WTC11 (cell line): ENCODE measurements around the gene NDRG3. TPM values are rescaled to one million over a fixed set of nuclear protein-coding genes. Genes with fewer than 3 reads are reported as not detected.

Source experiments
- ATAC-seq: fragments of 200-7000 bp; cut with Tn5 transposase; 2 replicates; pipeline ENCODE4 v1.10.0; 2021; ENCODE audit warnings: mild to moderate bottlenecking, moderate library complexity
- CTCF ChIA-PET: fragments of 300-600 bp; sonication (Branson Sonifier 250); formaldehyde crosslinking; loops from one replicate; lab custom pipeline; 2021; ENCODE audit warnings: antibody characterized with exemption; lab: Charles Lee
- POLR2A ChIA-PET: fragments of 350-600 bp; sonication (Branson Sonifier 250); formaldehyde crosslinking; loops from one replicate; lab custom pipeline; 2021; ENCODE audit warnings: antibody characterized with exemption; lab: Charles Lee
- DNase-seq: peaks from one replicate; pipeline ENCODE4 v3.0.0; 2021; ENCODE audit warnings: low spot score
- H3K27ac Mint-ChIP-seq: 2 replicates; pipeline ENCODE4 v1.8.0; 2021; ENCODE audit warnings: mixed read lengths
- H3K27me3 Mint-ChIP-seq: 2 replicates; pipeline ENCODE4 v1.8.0; 2021; ENCODE audit warnings: low read depth, mild to moderate bottlenecking, moderate library complexity, mixed read lengths
- H3K36me3 Mint-ChIP-seq: 2 replicates; pipeline ENCODE4 v1.8.0; 2021; ENCODE audit warnings: mixed read lengths
- H3K4me1 Mint-ChIP-seq: 2 replicates; pipeline ENCODE4 v1.8.0; 2022; ENCODE audit warnings: mixed read lengths
- H3K4me3 Mint-ChIP-seq: 2 replicates; pipeline ENCODE4 v1.8.0; 2021; ENCODE audit warnings: mild to moderate bottlenecking, moderate library complexity, mixed read lengths
- H3K9me3 Mint-ChIP-seq: 2 replicates; pipeline ENCODE4 v1.8.0; 2021; ENCODE audit warnings: mixed read lengths
- AFF4 ChIP-seq: sonication (generic); formaldehyde crosslinking; IDR thresholded peaks from 2 replicates; pipeline ENCODE4 v1.8.1; 2023; ENCODE audit warnings: mild to moderate bottlenecking, missing genetic modification reagents, borderline replicate concordance
- AR ChIP-seq: fragments of 250-450 bp; sonication (Bioruptor Pico); IDR thresholded peaks from 2 replicates; pipeline ENCODE4 v1.9.0; 2021; ENCODE audit warnings: mild to moderate bottlenecking
- ARID4B ChIP-seq: sonication (generic); formaldehyde crosslinking; IDR thresholded peaks from 2 replicates; pipeline ENCODE4 v1.8.0; 2023; ENCODE audit warnings: missing genetic modification reagents, mild to moderate bottlenecking, borderline replicate concordance
- ATF6 ChIP-seq: sonication (generic); formaldehyde crosslinking; IDR thresholded peaks from 2 replicates; pipeline ENCODE4 v1.8.1; 2023; ENCODE audit warnings: mild to moderate bottlenecking, missing genetic modification reagents
- CDX4 ChIP-seq: fragments of 250-450 bp; sonication (Bioruptor Pico); IDR thresholded peaks from 2 replicates; pipeline ENCODE4 v1.9.0; 2021; ENCODE audit warnings: moderate library complexity, mild to moderate bottlenecking, inconsistent platforms, borderline replicate concordance
- ELF4 ChIP-seq: sonication (generic); formaldehyde crosslinking; IDR thresholded peaks from 2 replicates; pipeline ENCODE4 v1.8.1; 2022; ENCODE audit warnings: low read depth, mild to moderate bottlenecking, moderate library complexity, missing genetic modification reagents
- ETV6 ChIP-seq: sonication (generic); formaldehyde crosslinking; IDR thresholded peaks from 2 replicates; pipeline ENCODE4 v1.8.1; 2022; ENCODE audit warnings: mild to moderate bottlenecking, missing genetic modification reagents
- GRHL2 ChIP-seq: fragments of 250-450 bp; sonication (Bioruptor Pico); IDR thresholded peaks from 2 replicates; pipeline ENCODE4 v1.8.0; 2022; ENCODE audit warnings: mild to moderate bottlenecking, moderate library complexity; ENCODE audit not compliant: insufficient replicate concordance, severe bottlenecking
- GTF2I ChIP-seq: fragments of 250-450 bp; sonication (Bioruptor Pico); conservative IDR thresholded peaks from 2 replicates; pipeline ENCODE4 v1.4.0; 2021; ENCODE audit warnings: mild to moderate bottlenecking
- JAZF1 ChIP-seq: fragments of 250-450 bp; sonication (Bioruptor Pico); IDR thresholded peaks from 2 replicates; pipeline ENCODE4 v1.9.0; 2021; ENCODE audit warnings: moderate library complexity, mild to moderate bottlenecking, inconsistent platforms
- MAX ChIP-seq: sonication (generic); formaldehyde crosslinking; IDR thresholded peaks from 2 replicates; pipeline ENCODE4 v1.8.0; 2022; ENCODE audit warnings: mild to moderate bottlenecking, missing genetic modification reagents
- MYBL2 ChIP-seq: sonication (generic); formaldehyde crosslinking; IDR thresholded peaks from 2 replicates; pipeline ENCODE4 v1.8.1; 2023; ENCODE audit warnings: mild to moderate bottlenecking, moderate library complexity, missing genetic modification reagents
- STAT6 ChIP-seq: sonication (generic); formaldehyde crosslinking; conservative IDR thresholded peaks from 2 replicates; pipeline ENCODE4 v1.8.1; 2023; ENCODE audit warnings: mild to moderate bottlenecking, low read depth, missing genetic modification reagents, moderate library complexity
- ZNF121 ChIP-seq: sonication (generic); formaldehyde crosslinking; IDR thresholded peaks from 2 replicates; pipeline ENCODE4 v1.8.0; 2023; ENCODE audit warnings: missing genetic modification reagents
- ZNF219 ChIP-seq: sonication (generic); formaldehyde crosslinking; IDR thresholded peaks from 2 replicates; pipeline ENCODE4 v1.8.0; 2023; ENCODE audit warnings: missing genetic modification reagents, mild to moderate bottlenecking, borderline replicate concordance
- ZNF263 ChIP-seq: sonication (generic); formaldehyde crosslinking; IDR thresholded peaks from 2 replicates; pipeline ENCODE4 v1.8.1; 2022; ENCODE audit warnings: low read depth, mild to moderate bottlenecking, moderate library complexity, missing genetic modification reagents
- ZNF317 ChIP-seq: sonication (generic); formaldehyde crosslinking; IDR thresholded peaks from 2 replicates; pipeline ENCODE4 v1.8.1; 2023; ENCODE audit warnings: low read depth, mild to moderate bottlenecking, moderate library complexity, missing genetic modification reagents, borderline replicate concordance
- ZNF671 ChIP-seq: fragments of 250-450 bp; sonication (Bioruptor Pico); IDR thresholded peaks from 2 replicates; pipeline ENCODE4 v1.8.0; 2021; ENCODE audit warnings: mild to moderate bottlenecking
- total RNA-seq: library from RNA; stranded (reverse); gene quantifications from 3 replicates; pipeline ENCODE4 v1.2.3, GENCODE V29; 2021

Gene NDRG3
- total RNA-seq, 1 experiment from 2014 or later: 27.0 TPM

- TF ChIP-seq AFF4 (CRISPR knock-in tag) (no peak), GTF2I (CRISPR knock-in tag) (no peak), ZNF121 (CRISPR knock-in tag) (no peak)
Observed at GRCh38 chr20:36634342-36634741, 111.5 kb downstream of the NDRG3 start (continued).

GRCh38 chr20:36633285-36633772 is 112.6 kb downstream of the NDRG3 start:
- H3K36me3 Mint-ChIP-seq: no peaks in the 10 kb centered on the region
- ChIA-PET CTCF (interaction anchor here (0.6 to 2.2 kb wide), 12 partner anchors 9 to 234 kb away, joined by 3 to 18 read pairs (median 6); partner anchors contain the start of genes RAB5IF and SLA2), POLR2A (interaction anchor here (0.6 to 1.2 kb wide), 2 partner anchors 43 to 194 kb away, joined by 3 to 4 read pairs; no protein-coding TSS in a partner anchor)
- DNase-seq (no peak), ATAC-seq (no peak)
- no peaks in the 10 kb centered on the region for H3K9me3 Mint-ChIP-seq
- no peak overlapping the region for H3K4me3 Mint-ChIP-seq
- H3K4me1 Mint-ChIP-seq: 0 out of 2 replicates have a peak, but pooled peaks cover 3% of the 10 kb centered on the region
- H3K27me3 Mint-ChIP-seq: no peaks in the 10 kb centered on the region; the same call in 1 of the 2 replicates
- no peak overlapping the region for H3K27ac Mint-ChIP-seq
- TF ChIP-seq ATF6 (CRISPR knock-in tag) (no peak), ARID4B (CRISPR knock-in tag) (no peak), ZNF219 (no peak), ZNF317 (no peak), ETV6 (CRISPR knock-in tag) (no peak), JAZF1 (CRISPR knock-in tag) (no peak), ZNF263 (CRISPR knock-in tag) (no peak), MYBL2 (CRISPR knock-in tag) (no peak), ELF4 (CRISPR knock-in tag) (no peak), CDX4 (CRISPR knock-in tag) (no peak), STAT6 (CRISPR knock-in tag) (no peak), AR (no peak), ZNF671 (no peak), MAX (CRISPR knock-in tag) (no peak), GRHL2 (CRISPR knock-in tag) (no peak)
